ENCODE measurements around the gene SAYSD1. TPM values are rescaled to one million over a fixed set of nuclear protein-coding genes. Genes with fewer than 3 reads are reported as not detected.

SAYSD1 gene
- total RNA-seq, 1 donor from 2014 or later, result 8.2 TPM

DNA sequence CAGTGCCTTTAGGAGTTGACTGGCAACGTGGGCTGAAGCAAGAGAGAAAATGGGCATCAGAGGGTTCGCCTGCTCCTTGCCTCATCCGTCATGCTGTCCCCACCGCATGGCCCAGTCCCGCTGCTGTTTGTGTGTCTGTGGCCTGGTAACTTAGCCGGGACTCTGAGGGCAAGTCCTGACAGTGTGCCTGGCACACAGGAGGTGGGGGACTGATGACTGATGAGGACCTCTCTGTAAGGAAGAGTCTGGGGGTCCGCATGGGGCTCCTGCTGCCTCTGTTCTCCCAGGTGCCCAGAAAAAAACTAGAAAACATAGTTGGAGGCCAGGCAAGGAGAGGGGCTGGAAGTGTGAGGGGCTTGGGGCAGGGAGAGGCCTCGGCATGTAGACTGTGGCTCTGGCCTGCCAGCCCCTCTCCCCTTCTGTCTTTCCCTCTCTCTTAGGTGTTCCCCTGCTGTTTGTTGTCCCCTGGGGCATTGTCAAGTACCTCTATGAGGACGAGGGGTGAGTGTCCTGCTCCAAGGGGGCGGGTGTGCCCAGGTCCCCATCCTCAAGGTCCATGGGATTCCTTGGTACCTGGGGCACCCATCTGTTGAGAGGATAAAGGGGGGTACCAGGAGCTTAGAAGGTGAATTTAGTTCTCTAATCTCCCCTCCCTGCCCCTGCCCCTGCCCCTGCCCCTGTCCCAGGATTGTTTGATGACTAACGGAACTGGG, 36.9 kb downstream of the SAYSD1 start:
- Mint-ChIP-seq H3K36me3 (no peaks in the 10 kb centered on the region), H3K27ac (no peak overlapping the region), H3K4me3 (no peak overlapping the region), H3K27me3 (ENCODE audit: insufficient read depth, low read depth) (peaks cover 7% of the 10 kb centered on the region), H3K4me1 (peaks cover 14% of the 10 kb centered on the region), H3K9me3 (no peaks in the 10 kb centered on the region)
- Histone ChIP-seq H3K9ac (no peak overlapping the region), H3F3A (ENCODE audit: low read depth) (no peaks in the 10 kb centered on the region), H3K4me3 (no peak overlapping the region), H3K4me1 (no peaks in the 10 kb centered on the region), H3K36me3 (no peaks in the 10 kb centered on the region), H3K27me3 (no peaks in the 10 kb centered on the region), H3K4me2 (no peak overlapping the region), H3K27ac (no peak overlapping the region), H3K9me3 (ENCODE audit: low read depth) (no peaks in the 10 kb centered on the region), H2AFZ (replicated peaks) (no peak overlapping the region), H4K20me1 (ENCODE audit: low read depth) (no peaks in the 10 kb centered on the region), H3K79me2 (ENCODE audit: low read depth) (no peaks in the 10 kb centered on the region)
- TF ChIP-seq EZH2phosphoT487 (IDR thresholded peaks at IDR 0.05) (no peak), EZH2 (IDR thresholded peaks at IDR 0.05) (no peak)
- TF ChIP-seq, protein P1, sequence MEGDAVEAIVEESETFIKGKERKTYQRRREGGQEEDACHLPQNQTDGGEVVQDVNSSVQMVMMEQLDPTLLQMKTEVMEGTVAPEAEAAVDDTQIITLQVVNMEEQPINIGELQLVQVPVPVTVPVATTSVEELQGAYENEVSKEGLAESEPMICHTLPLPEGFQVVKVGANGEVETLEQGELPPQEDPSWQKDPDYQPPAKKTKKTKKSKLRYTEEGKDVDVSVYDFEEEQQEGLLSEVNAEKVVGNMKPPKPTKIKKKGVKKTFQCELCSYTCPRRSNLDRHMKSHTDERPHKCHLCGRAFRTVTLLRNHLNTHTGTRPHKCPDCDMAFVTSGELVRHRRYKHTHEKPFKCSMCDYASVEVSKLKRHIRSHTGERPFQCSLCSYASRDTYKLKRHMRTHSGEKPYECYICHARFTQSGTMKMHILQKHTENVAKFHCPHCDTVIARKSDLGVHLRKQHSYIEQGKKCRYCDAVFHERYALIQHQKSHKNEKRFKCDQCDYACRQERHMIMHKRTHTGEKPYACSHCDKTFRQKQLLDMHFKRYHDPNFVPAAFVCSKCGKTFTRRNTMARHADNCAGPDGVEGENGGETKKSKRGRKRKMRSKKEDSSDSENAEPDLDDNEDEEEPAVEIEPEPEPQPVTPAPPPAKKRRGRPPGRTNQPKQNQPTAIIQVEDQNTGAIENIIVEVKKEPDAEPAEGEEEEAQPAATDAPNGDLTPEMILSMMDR (IDR thresholded peaks at IDR 0.05), result no peak
- no peak for DNase-seq (ENCODE audit: low spot score)

DNA sequence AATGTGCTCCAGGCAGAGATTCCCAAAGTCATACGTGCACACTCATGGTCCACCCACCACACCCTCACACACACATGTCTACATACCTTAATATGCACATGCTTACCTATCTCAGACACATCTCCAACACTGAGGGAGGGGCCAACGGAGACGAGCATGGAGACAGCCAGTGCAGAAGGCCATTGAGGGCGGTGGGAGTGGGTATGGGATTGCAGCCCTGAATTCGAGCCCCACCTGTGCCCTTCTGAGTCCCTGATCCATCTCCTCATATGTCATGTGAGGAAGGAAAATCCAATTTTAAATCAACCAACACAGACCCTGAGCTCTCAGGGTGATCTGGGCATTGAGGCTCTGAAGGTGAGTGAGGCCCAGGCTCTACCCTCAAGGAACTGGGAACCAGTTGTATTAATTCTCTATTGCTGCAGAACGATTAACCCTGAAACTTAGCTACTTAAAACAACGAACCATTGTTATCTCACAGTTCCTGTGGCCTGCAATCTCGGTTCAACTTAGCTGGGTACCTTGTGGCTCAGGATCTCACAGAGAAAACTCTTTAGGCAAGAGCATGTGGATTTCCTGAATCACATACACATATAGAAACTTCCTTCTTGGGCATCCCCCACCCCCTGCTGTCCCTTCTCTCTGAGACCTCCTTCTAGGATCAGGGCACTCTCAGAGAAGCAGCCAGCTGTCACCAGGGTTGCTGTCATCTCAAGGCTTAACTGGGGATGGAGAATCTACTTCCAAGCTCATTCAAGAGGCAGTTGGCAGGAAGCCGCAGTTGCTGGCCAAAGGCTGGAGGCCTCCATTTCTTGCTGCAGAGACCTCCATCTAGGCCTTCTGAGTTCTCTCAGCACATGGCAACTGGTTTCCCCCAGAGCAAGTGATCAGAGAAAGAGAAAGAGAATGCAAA, 38.1 kb downstream of the SAYSD1 start:
- peaks cover 5% of the 10 kb centered on the region for H3K27me3 Mint-ChIP-seq (ENCODE audit: insufficient read depth, low read depth)
- DNase-seq (ENCODE audit: low spot score), result no peak

DNA sequence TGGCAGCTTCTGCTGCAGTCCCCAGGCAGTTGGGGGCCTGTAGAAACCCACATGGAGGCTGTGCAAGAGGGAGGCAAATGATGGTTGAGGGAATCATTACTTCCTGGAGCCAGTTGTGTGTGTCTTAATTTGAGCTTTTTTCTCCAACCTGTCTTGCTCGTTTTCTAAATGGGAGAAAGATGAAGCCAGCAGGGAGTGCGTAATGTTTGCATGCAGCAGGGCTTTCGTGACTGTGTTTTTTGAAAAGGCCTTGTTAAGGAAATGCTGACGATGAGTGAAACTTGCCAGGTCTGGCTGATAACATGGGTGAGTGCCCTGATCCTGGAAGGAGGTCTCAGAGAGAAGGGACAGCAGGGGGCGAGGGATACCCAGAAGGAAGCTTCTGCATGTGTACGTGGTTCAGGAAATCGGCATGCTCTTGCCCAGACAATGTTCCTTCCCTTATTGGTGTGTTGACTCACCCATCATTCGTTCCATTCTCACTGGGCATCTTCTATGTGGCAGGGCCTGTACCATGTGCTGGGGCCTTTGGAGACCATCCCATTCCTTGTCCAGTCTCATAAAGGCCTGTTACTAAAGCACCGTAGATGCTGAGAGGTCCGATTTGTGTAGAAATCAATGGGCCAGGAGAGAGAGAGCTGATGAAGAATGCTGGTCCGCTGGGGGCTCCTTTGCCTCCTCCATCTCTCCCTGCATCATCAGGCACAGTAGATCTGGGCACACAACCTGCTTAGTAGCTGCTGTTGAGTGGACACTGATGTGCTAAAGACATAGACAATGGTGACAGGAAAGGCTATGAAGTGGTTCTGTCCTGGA, 39.0 kb downstream of the SAYSD1 start:
- H3K4me1 ChIP-seq, result no peaks in the 10 kb centered on the region
- no peaks in the 10 kb centered on the region for H3K36me3 ChIP-seq
- no peak overlapping the region for H3K4me2 ChIP-seq
- H3K79me2 ChIP-seq (ENCODE audit: low read depth), result no peaks in the 10 kb centered on the region
- H3K27ac Mint-ChIP-seq, result no peak overlapping the region
- no peaks in the 10 kb centered on the region for H3K9me3 Mint-ChIP-seq
- no peak overlapping the region for H3K4me3 Mint-ChIP-seq
- no peaks in the 10 kb centered on the region for H3K36me3 Mint-ChIP-seq
- H3K9ac ChIP-seq, result no peak overlapping the region
- H3K27me3 ChIP-seq, result no peaks in the 10 kb centered on the region
- TF ChIP-seq EZH2phosphoT487 (IDR thresholded peaks at IDR 0.05), result no peak
- TF ChIP-seq EZH2 (IDR thresholded peaks at IDR 0.05), result no peak
- TF ChIP-seq, protein P1 (IDR thresholded peaks at IDR 0.05), result no peak
- no peak overlapping the region for H3K27ac ChIP-seq
- no peaks in the 10 kb centered on the region for H3F3A ChIP-seq (ENCODE audit: low read depth)
- no peaks in the 10 kb centered on the region for H3K9me3 ChIP-seq (ENCODE audit: low read depth)
- DNase-seq (ENCODE audit: low spot score), result no peak
- H2AFZ ChIP-seq (replicated peaks), result no peak overlapping the region
- H3K4me1 Mint-ChIP-seq, result peaks cover 14% of the 10 kb centered on the region
- no peak overlapping the region for H3K4me3 ChIP-seq
- H3K27me3 Mint-ChIP-seq (ENCODE audit: insufficient read depth, low read depth), result peaks cover 5% of the 10 kb centered on the region
- H4K20me1 ChIP-seq (ENCODE audit: low read depth), result no peaks in the 10 kb centered on the region

More for the DNA sequence above, 38.1 kb downstream of the SAYSD1 start:
- Histone ChIP-seq H3K36me3 (no peaks in the 10 kb centered on the region), H3K4me3 (no peak overlapping the region), H3K9ac (no peak overlapping the region), H3K79me2 (ENCODE audit: low read depth) (no peaks in the 10 kb centered on the region), H4K20me1 (ENCODE audit: low read depth) (no peaks in the 10 kb centered on the region), H3F3A (ENCODE audit: low read depth) (no peaks in the 10 kb centered on the region), H3K27ac (no peak overlapping the region), H3K27me3 (no peaks in the 10 kb centered on the region), H3K9me3 (ENCODE audit: low read depth) (no peaks in the 10 kb centered on the region), H3K4me1 (no peaks in the 10 kb centered on the region), H2AFZ (replicated peaks) (no peak overlapping the region), H3K4me2 (no peak overlapping the region)
- TF ChIP-seq, protein P1 (IDR thresholded peaks at IDR 0.05), result no peak
- TF ChIP-seq EZH2 (IDR thresholded peaks at IDR 0.05), result no peak
- TF ChIP-seq EZH2phosphoT487 (IDR thresholded peaks at IDR 0.05), result no peak
- Mint-ChIP-seq H3K9me3 (no peaks in the 10 kb centered on the region), H3K36me3 (no peaks in the 10 kb centered on the region), H3K4me3 (no peak overlapping the region), H3K27ac (no peak overlapping the region), H3K4me1 (peaks cover 14% of the 10 kb centered on the region)

Data from neural progenitor cell (in vitro differentiated cells).